ENCODE measurements around the gene UNC5C. TPM values are rescaled to one million over a fixed set of nuclear protein-coding genes. Genes with fewer than 3 reads are reported as not detected.
A peak's percentile ranks its signal among the peaks of the same experiment; 100 is the strongest.

UNC5C gene
- total and polyA plus RNA-seq, 4 donors, result 0.63 to 11.2 (median 8.6) TPM

DNA sequence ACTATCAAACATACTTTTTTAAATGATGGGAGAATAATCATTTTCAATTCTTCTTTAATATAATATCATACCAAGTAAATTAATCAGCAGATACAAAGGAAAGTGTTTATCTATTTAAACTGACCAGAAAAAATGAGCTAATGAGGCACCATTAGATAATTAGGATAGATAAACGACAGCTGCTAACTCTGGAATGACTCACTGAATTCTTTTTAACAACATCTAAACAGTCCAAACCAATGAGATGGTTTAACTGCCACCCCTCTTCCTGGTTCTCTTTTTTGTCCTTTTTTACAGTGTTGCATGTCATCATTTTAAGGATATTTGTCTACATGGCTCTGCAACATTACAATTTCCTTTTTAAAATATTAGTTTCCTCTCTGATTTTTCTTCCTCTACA is 41.6 kb downstream of the UNC5C start:
- WGBS, 2 donors, result 77 to 80% methylated on average over 1 of the region's 1 CpG
- no peak for ATAC-seq (ENCODE audit: low FRiP score)
- H3K27me3 ChIP-seq (ENCODE audit: control insufficient read depth in 1 of 2, insufficient read depth in 2 of 2, low read length in 1 of 2), result no peaks in the 10 kb centered on the region
- no peak for DNase-seq
- H3K27ac ChIP-seq (ENCODE audit: low read depth in 1 of 2, low read length in 2 of 2), result no peak overlapping the region
- H3K9me3 ChIP-seq (ENCODE audit: control insufficient read depth, low read length), result no peaks in the 10 kb centered on the region
- intact Hi-C loops (cut with DNase I), result no loop called here
- H3K36me3 ChIP-seq (ENCODE audit: control insufficient read depth in 1 of 2, insufficient read depth in 2 of 2, low read length in 1 of 2), result no peaks in the 10 kb centered on the region
- no peak overlapping the region for H3K4me3 ChIP-seq (ENCODE audit: low read length in 2 of 2)
- H3K4me1 ChIP-seq (ENCODE audit: control insufficient read depth in 1 of 2, insufficient read depth in 2 of 2, low read length in 2 of 2), result peaks cover 0 to 3% of the 10 kb centered on the region in 2 donors

DNA sequence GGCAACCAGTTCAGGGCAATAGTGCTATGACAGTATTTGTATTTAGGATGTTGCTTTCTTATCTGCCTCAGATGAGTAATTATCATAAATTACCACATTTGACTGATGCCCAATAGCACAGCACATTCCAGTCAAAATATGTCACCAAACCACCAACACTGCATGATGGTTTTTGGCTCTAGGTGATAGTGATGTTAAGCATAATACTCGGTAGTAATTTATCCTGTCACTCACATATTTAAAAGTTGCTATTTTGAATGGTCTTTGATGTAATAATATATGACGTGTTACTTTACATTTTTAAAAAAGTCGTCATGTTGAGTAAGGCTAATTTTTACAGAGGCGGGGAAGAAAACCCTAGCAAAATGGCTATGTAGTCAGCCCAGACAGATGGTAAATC is 42.5 kb downstream of the UNC5C start:
- no peaks in the 10 kb centered on the region for H3K36me3 ChIP-seq (ENCODE audit: control insufficient read depth in 1 of 2, insufficient read depth in 2 of 2, low read length in 1 of 2)
- DNase-seq (no peak), ATAC-seq (ENCODE audit: low FRiP score) (no peak)
- intact Hi-C loops (cut with DNase I), result no loop called here
- WGBS, 2 donors, result 52 to 61% methylated on average over 4 of the region's 4 CpGs
- no peak overlapping the region for H3K4me3 ChIP-seq (ENCODE audit: low read length in 2 of 2)
- no peaks in the 10 kb centered on the region for H3K9me3 ChIP-seq (ENCODE audit: control insufficient read depth, low read length)
- no peaks in the 10 kb centered on the region for H3K27me3 ChIP-seq (ENCODE audit: control insufficient read depth in 1 of 2, insufficient read depth in 2 of 2, low read length in 1 of 2)
- no peak overlapping the region for H3K27ac ChIP-seq (ENCODE audit: low read depth in 1 of 2, low read length in 2 of 2)
- peaks cover 0 to 3% of the 10 kb centered on the region in 2 donors for H3K4me1 ChIP-seq (ENCODE audit: control insufficient read depth in 1 of 2, insufficient read depth in 2 of 2, low read length in 2 of 2)

- Histone ChIP-seq H3K4me1 (ENCODE audit: control insufficient read depth in 1 of 2, insufficient read depth in 2 of 2, low read length in 2 of 2) (peaks cover 0 to 3% of the 10 kb centered on the region in 2 donors), H3K27me3 (ENCODE audit: control insufficient read depth in 1 of 2, insufficient read depth in 2 of 2, low read length in 1 of 2) (no peaks in the 10 kb centered on the region), H3K4me3 (ENCODE audit: low read length in 2 of 2) (no peak overlapping the region), H3K36me3 (ENCODE audit: control insufficient read depth in 1 of 2, insufficient read depth in 2 of 2, low read length in 1 of 2) (no peaks in the 10 kb centered on the region), H3K27ac (ENCODE audit: low read depth in 1 of 2, low read length in 2 of 2) (no peak overlapping the region), H3K9me3 (ENCODE audit: control insufficient read depth, low read length) (no peaks in the 10 kb centered on the region)
- ATAC-seq (ENCODE audit: low FRiP score), result no peak
- intact Hi-C loops (cut with DNase I), result no loop called here
- DNase-seq, result no peak
These were observed 43.0 kb downstream of the UNC5C start for GRCh38 chr4:95505799-95506198.

DNA sequence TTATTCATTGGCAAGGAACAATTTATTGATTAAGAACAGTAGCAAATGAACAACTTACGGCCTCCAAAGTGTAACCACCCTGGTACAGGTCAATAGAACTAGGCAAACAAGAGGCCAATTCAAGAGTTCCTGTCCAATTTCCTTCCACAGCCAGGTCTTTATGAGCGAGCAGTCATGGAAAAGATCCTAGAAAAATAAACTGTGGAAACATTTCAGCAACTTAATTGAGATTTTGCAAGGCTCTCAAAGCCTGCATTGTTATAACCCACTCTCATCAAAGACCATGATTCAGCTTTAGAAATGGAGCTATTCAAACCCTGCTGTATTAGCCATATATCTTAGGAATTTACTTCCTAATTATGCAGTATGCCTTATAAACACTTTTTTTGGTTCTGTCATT is 43.6 kb downstream of the UNC5C start:
- H3K36me3 ChIP-seq (ENCODE audit: control insufficient read depth in 1 of 2, insufficient read depth in 2 of 2, low read length in 1 of 2), result no peaks in the 10 kb centered on the region
- peaks cover 0 to 3% of the 10 kb centered on the region in 2 donors for H3K4me1 ChIP-seq (ENCODE audit: control insufficient read depth in 1 of 2, insufficient read depth in 2 of 2, low read length in 2 of 2)
- H3K27ac ChIP-seq (ENCODE audit: low read depth in 1 of 2, low read length in 2 of 2), result no peak overlapping the region
- DNase-seq (no peak), ATAC-seq (ENCODE audit: low FRiP score) (peak; percentile 57)
- H3K9me3 ChIP-seq (ENCODE audit: control insufficient read depth, low read length), result no peaks in the 10 kb centered on the region
- intact Hi-C loops (cut with DNase I), result no loop called here
- H3K4me3 ChIP-seq (ENCODE audit: low read length in 2 of 2), result no peak overlapping the region
- WGBS, 2 donors, result 10 to 16% methylated on average over 2 of the region's 2 CpGs
- no peaks in the 10 kb centered on the region for H3K27me3 ChIP-seq (ENCODE audit: control insufficient read depth in 1 of 2, insufficient read depth in 2 of 2, low read length in 1 of 2)

DNA sequence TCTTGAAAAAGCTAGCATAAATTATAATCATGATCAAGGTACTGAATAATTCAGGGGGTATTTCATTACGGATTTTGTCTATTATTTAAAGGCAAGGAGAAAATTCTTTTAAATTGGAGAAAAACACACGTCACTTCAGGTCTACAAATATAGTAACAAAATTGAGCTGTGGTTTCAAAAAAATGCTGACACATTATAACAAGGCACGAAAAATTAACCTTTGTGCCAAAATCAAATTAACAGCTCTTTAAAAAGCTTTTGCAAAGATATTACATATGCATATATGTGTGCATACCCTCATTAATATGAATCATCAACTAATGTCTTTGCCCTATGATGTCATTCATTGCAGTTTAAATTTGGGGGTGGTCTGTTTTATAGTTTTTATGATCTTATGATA is 44.3 kb downstream of the UNC5C start:
- no peak overlapping the region for H3K27ac ChIP-seq (ENCODE audit: low read depth in 1 of 2, low read length in 2 of 2)
- H3K4me3 ChIP-seq (ENCODE audit: low read length in 2 of 2), result no peak overlapping the region
- no peaks in the 10 kb centered on the region for H3K36me3 ChIP-seq (ENCODE audit: control insufficient read depth in 1 of 2, insufficient read depth in 2 of 2, low read length in 1 of 2)
- WGBS, 2 donors, result 29 to 35% methylated on average over 3 of the region's 3 CpGs
- DNase-seq (no peak), ATAC-seq (ENCODE audit: low FRiP score) (no peak)
- intact Hi-C loops (cut with DNase I), result no loop called here
- peaks cover 0 to 3% of the 10 kb centered on the region in 2 donors for H3K4me1 ChIP-seq (ENCODE audit: control insufficient read depth in 1 of 2, insufficient read depth in 2 of 2, low read length in 2 of 2)
- H3K9me3 ChIP-seq (ENCODE audit: control insufficient read depth, low read length), result no peaks in the 10 kb centered on the region
- no peaks in the 10 kb centered on the region for H3K27me3 ChIP-seq (ENCODE audit: control insufficient read depth in 1 of 2, insufficient read depth in 2 of 2, low read length in 1 of 2)

- no peak for DNase-seq
- Histone ChIP-seq H3K4me1 (ENCODE audit: control insufficient read depth in 1 of 2, insufficient read depth in 2 of 2, low read length in 2 of 2) (no peaks in the 10 kb centered on the region), H3K36me3 (ENCODE audit: control insufficient read depth in 1 of 2, insufficient read depth in 2 of 2, low read length in 1 of 2) (no peaks in the 10 kb centered on the region), H3K4me3 (ENCODE audit: low read length in 2 of 2) (no peak overlapping the region), H3K9me3 (ENCODE audit: control insufficient read depth, low read length) (no peaks in the 10 kb centered on the region), H3K27ac (ENCODE audit: low read depth in 1 of 2, low read length in 2 of 2) (no peak overlapping the region), H3K27me3 (ENCODE audit: control insufficient read depth in 1 of 2, insufficient read depth in 2 of 2, low read length in 1 of 2) (no peaks in the 10 kb centered on the region)
- intact Hi-C loops (cut with DNase I), result no loop called here
- 29 to 32% methylated on average over 1 of the region's 1 CpG for WGBS, 2 donors
- no peak for ATAC-seq (ENCODE audit: low FRiP score)
These were observed 48.4 kb downstream of the UNC5C start for GRCh38 chr4:95500361-95500760.

DNA sequence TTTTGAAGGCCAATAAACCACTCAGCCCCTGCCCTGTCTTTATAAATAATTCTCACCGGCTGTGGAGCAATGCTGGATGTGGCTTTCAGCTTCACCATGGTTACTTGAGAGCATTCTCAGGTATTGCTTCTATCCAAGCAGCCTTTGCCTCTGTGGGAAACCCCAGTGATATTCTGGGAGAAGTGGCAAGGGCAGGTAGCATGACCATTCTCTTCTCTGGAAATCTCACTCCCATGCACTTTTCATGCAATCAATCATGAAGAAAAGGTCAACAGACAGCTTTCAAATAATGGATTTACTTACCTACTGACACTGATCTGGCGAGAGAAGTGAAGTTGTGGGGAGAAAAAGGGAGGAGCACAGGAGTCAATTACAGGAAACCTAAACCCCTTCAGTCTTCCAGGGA is 49.5 kb downstream of the UNC5C start:
- DNase-seq, result no peak
- intact Hi-C loops (cut with DNase I), result no loop called here
- Histone ChIP-seq H3K4me1 (ENCODE audit: control insufficient read depth in 1 of 2, insufficient read depth in 2 of 2, low read length in 2 of 2) (no peaks in the 10 kb centered on the region), H3K36me3 (ENCODE audit: control insufficient read depth in 1 of 2, insufficient read depth in 2 of 2, low read length in 1 of 2) (no peaks in the 10 kb centered on the region), H3K9me3 (ENCODE audit: control insufficient read depth, low read length) (no peaks in the 10 kb centered on the region), H3K4me3 (ENCODE audit: low read length in 2 of 2) (no peak overlapping the region), H3K27ac (ENCODE audit: low read depth in 1 of 2, low read length in 2 of 2) (no peak overlapping the region), H3K27me3 (ENCODE audit: control insufficient read depth in 1 of 2, insufficient read depth in 2 of 2, low read length in 1 of 2) (no peaks in the 10 kb centered on the region)
- no peak for ATAC-seq (ENCODE audit: low FRiP score)
- WGBS, 2 donors, result 72% methylated on average over 2 of the region's 2 CpGs

DNA sequence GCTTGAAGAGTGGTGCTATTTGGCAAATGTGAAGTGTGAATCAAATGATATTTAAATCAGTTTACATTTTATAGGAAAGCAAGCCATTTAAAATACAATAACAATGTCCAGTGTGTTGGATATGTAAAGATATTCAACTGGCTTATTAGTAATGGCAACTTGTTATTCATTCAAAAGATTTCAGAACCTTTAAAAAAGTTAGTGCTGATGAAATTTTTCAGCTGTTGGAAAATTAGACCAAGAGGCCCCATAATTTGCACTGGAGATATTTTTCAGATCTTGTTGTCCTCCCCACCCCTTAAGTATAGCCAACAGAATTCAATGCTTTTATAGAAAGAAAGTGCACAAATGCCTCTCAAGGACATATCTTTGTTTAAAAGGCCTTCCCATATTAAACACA is 54.6 kb downstream of the UNC5C start:
- Histone ChIP-seq H3K27ac (ENCODE audit: low read depth in 1 of 2, low read length in 2 of 2) (no peak overlapping the region), H3K9me3 (ENCODE audit: control insufficient read depth, low read length) (no peaks in the 10 kb centered on the region), H3K27me3 (ENCODE audit: control insufficient read depth in 1 of 2, insufficient read depth in 2 of 2, low read length in 1 of 2) (no peaks in the 10 kb centered on the region), H3K4me3 (ENCODE audit: low read length in 2 of 2) (no peak overlapping the region), H3K4me1 (ENCODE audit: control insufficient read depth in 1 of 2, insufficient read depth in 2 of 2, low read length in 2 of 2) (no peaks in the 10 kb centered on the region), H3K36me3 (ENCODE audit: control insufficient read depth in 1 of 2, insufficient read depth in 2 of 2, low read length in 1 of 2) (no peaks in the 10 kb centered on the region)
- intact Hi-C loops (cut with DNase I), result no loop called here
- DNase-seq (no peak), ATAC-seq (ENCODE audit: low FRiP score) (no peak)

DNA sequence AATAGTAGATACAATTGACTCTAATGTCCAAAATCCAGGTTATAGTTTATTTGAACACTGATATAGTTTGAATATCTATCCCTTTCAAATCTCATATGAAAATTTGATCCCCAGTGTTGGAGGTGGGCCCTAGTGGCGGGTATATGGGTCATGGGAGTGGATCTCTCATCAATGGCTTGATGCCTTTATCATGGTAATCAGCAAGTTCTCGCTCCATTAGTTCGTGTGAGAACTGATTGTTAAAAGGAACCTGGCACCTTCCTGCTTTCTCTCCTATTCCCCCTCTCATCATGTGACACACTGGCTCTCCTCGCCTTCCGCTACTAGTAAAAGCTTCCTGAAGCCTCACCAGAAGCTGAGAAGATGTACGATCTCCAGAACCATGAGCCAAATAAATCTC is 70.1 kb downstream of the UNC5C start:
- DNase-seq (no peak), ATAC-seq (ENCODE audit: low FRiP score) (no peak)
- Histone ChIP-seq H3K9me3 (ENCODE audit: control insufficient read depth, low read length) (no peaks in the 10 kb centered on the region), H3K36me3 (ENCODE audit: control insufficient read depth in 1 of 2, insufficient read depth in 2 of 2, low read length in 1 of 2) (no peaks in the 10 kb centered on the region), H3K4me3 (ENCODE audit: low read length in 2 of 2) (no peak overlapping the region), H3K27ac (ENCODE audit: low read depth in 1 of 2, low read length in 2 of 2) (no peak overlapping the region), H3K27me3 (ENCODE audit: control insufficient read depth in 1 of 2, insufficient read depth in 2 of 2, low read length in 1 of 2) (no peaks in the 10 kb centered on the region), H3K4me1 (ENCODE audit: control insufficient read depth in 1 of 2, insufficient read depth in 2 of 2, low read length in 2 of 2) (peaks cover 0 to 2% of the 10 kb centered on the region in 2 donors)
- intact Hi-C loops (cut with DNase I), result no loop called here
- WGBS, 2 donors, result 94 to 95% methylated on average over 6 of the region's 6 CpGs
